Pancreas (tissue), 10 donors: ENCODE results near the gene MTX1. TPM values are rescaled to one million over a fixed set of nuclear protein-coding genes. Genes with fewer than 3 reads are reported as not detected.

Source experiments
- ATAC-seq, 4 donors: fragments of 200-7000 bp; cut with Tn5 transposase; one replicate each; pipeline versions ENCODE4 v1.8.0 to v1.9.1; 2020; ENCODE audit warnings: mild to moderate bottlenecking in 4 of 4, moderate library complexity in 4 of 4
- DNase-seq, 6 donors: peaks; one replicate each; pipeline ENCODE4 v3.0.0-alpha.2; 2020
- FAIRE-seq: peaks from 2 replicates; lab custom pipeline; 2012; peaks lifted over from hg19 to GRCh38; lab: Jason Lieb, UNC
- H3K27ac ChIP-seq, 4 donors: fragments of 200-600 bp; sonication (generic); 1 replicate in 3 of 4; 2 replicates in 1 of 4; pipeline versions ENCODE4 v1.5.0 to v1.8.0; 2020
- H3K27me3 ChIP-seq, 4 donors: fragments of 200-600 bp; one replicate each; pipeline ENCODE4 v1.8.0; 2021
- H3K36me3 ChIP-seq, 3 donors: fragments of 200-600 bp; sonication (generic) in 1 of 3; one replicate each; pipeline versions ENCODE4 v1.5.0 to v1.8.0; 2020 to 2021
- H3K4me1 ChIP-seq, 3 donors: fragments of 200-600 bp; one replicate each; pipeline ENCODE4 v1.8.0; 2021
- H3K4me3 ChIP-seq, 4 donors: fragments of 200-600 bp; sonication (generic) in 2 of 4; one replicate each; pipeline versions ENCODE4 v1.5.0 to v1.8.0; 2020 to 2021
- H3K9me3 ChIP-seq, 4 donors: fragments of 200-600 bp; one replicate each; pipeline ENCODE4 v1.8.0; 2021
- WGBS, 2 donors: extraction: QIAGEN DNeasy Blood & Tissue Kit; methylation state at CpG; one replicate each; pipeline ENCODE4 v1.1.7; 2013; 5-methylcytosine and 5-hydroxymethylcytosine counted together
- intact Hi-C, 3 donors: fragments of 100-400 bp; cut with DNase I; formaldehyde crosslinking; loops; one replicate each; pipeline versions ENCODE4 v1.11.1 to v1.14.2; 2022
- polyA plus RNA-seq, 2 donors: library from polyadenylated mRNA; stranded (reverse); fragments of 200-250 nt; gene quantifications; one replicate each; pipeline ENCODE4 v1.2.3, GENCODE V29; 2013
- total RNA-seq, 6 donors: library from RNA; stranded (reverse); fragmentation: NEBNext Ultra II Directional in 4 of 6; extraction: Animal tissue kit (Norgen Biotek cat#: 25700) in 4 of 6; gene quantifications; one replicate each; pipeline versions ENCODE4 v1.2.1 to v1.2.4, GENCODE V29; 2021 to 2023
- TF ChIP-seq, protein P1 (sequence below), 4 donors: fragments of 200-600 bp; sonication (generic) in 3 of 4; IDR thresholded peaks; one replicate each; pipeline versions ENCODE4 v1.5.0 to v1.8.0; 2021; ENCODE audit warnings: antibody characterized with exemption in 4 of 4
- donor health status: healthy with polysubstance abuse.
- donor health status: DM: no; HTN: no; CAD: no; lungs with moderate emphysema.
- donor health status: DM: no; HTN: no; CAD: no.
- donor health status: control.
- donor health status: control.
- donor health status: Bipolar disorder and iron deficiency.
- donor health status: DM: yes; HTN: yes; CAD: no.
- donor health status: DM: no; HTN: no; CAD: no.
- donor health status: DM: no; HTN: no; CAD: no.
- donor health status: DM: yes; HTN: yes; CAD: no.

MTX1 gene
- total and polyA plus RNA-seq, 8 donors: 10.7 to 36.8 (median 16.5) TPM

DNA sequence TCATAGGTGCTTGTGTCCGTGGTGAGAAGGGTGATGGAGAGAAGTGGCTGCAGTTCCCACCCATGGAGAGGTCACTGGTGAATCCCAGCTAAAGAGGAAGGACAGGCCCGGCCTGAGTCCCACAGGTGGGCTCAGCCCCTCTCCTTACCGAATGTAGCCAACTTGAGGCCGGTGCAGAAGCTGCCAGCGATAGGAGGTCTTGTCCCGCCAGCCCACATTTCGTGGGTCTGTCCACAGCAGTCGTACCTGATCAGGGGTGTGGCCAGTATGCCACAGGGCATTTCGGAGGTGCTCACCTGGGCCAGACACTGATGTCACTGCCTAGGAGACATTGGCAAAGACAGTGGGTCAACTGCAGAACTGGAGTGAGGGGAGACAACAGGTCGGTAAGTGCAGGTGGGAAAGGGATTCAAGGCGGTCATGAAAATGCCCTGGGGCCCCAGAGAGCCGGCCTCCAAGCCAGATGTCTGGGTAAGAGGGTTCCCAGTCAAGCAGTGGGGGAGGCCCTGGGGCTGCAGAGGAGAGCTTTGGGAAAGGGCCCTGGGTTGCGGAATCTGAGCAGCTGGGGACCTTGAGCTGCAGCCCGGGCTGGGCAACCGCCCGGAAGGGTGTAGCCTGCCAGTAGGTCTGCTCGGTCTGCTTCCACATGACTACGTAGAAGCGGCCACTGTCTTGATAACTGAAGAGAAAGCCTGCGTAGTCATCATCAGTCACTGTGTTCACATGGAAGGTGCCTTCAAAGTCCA, 11.4 kb upstream of the MTX1 start:
- no peak overlapping the region for H3K4me3 ChIP-seq
- ATAC-seq (peak; percentile 23 to 56 (median 46)), DNase-seq (peak; percentile 78 to 91 (median 85)), FAIRE-seq (no peak)
- H3K4me1 ChIP-seq: peaks cover 9 to 11% (median 9%) of the 10 kb centered on the region in 3 donors
- H3K27me3 ChIP-seq: no peaks in the 10 kb centered on the region
- peak overlapping the region; percentile 11 to 61 (median 52) for H3K27ac ChIP-seq
- TF ChIP-seq, protein P1, sequence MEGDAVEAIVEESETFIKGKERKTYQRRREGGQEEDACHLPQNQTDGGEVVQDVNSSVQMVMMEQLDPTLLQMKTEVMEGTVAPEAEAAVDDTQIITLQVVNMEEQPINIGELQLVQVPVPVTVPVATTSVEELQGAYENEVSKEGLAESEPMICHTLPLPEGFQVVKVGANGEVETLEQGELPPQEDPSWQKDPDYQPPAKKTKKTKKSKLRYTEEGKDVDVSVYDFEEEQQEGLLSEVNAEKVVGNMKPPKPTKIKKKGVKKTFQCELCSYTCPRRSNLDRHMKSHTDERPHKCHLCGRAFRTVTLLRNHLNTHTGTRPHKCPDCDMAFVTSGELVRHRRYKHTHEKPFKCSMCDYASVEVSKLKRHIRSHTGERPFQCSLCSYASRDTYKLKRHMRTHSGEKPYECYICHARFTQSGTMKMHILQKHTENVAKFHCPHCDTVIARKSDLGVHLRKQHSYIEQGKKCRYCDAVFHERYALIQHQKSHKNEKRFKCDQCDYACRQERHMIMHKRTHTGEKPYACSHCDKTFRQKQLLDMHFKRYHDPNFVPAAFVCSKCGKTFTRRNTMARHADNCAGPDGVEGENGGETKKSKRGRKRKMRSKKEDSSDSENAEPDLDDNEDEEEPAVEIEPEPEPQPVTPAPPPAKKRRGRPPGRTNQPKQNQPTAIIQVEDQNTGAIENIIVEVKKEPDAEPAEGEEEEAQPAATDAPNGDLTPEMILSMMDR (IDR thresholded peaks at IDR 0.05): no peak
- H3K36me3 ChIP-seq: no peaks in the 10 kb centered on the region
- intact Hi-C loops: no loop called here
- no peaks in the 10 kb centered on the region for H3K9me3 ChIP-seq
- WGBS, 2 donors: 53 to 59% methylated on average over 20 of the region's 20 CpGs

DNA sequence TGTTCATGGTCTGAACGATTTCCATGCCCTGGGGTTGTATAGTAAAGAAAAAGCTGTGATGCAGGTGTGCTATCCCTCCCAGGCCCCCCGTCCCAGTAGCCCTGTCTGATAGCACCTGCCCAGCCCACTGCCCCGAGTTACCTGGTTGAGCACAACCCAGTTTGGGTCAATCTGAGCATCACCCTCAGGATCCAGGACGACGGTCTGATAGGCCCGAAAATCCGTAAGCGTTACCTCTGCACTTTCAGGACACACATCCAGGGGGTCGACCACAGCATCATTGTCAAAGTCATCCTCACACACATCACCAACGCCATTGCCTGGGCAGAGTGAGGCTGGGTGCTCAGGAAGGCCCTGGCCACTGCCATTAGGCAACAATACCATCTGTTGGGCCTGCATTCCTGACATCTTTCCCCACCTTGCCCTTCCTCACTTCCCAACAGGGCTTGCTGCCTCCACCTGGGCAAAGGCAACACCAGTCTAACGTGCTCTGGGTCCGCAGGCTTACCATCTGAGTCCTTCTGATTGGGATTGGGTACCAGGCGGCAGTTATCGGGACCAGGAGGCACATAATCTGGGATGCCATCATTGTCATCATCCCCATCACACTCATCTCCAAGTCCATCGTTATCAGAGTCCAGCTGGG, 10.5 kb upstream of the MTX1 start:
- intact Hi-C loops: no loop called here
- TF ChIP-seq, protein P1 (IDR thresholded peaks at IDR 0.05): no peak
- no peak for FAIRE-seq
- ATAC-seq: no peak
- H3K4me3 ChIP-seq: no peak overlapping the region
- DNase-seq: peak in 2 of 6 donors; percentile 35 to 53
- H3K4me1 ChIP-seq: peaks cover 9 to 11% (median 9%) of the 10 kb centered on the region in 3 donors
- H3K36me3 ChIP-seq: no peaks in the 10 kb centered on the region
- peak overlapping the region in 2 of 4 donors; percentile 55 to 61 for H3K27ac ChIP-seq
- no peaks in the 10 kb centered on the region for H3K27me3 ChIP-seq
- H3K9me3 ChIP-seq: no peaks in the 10 kb centered on the region
- 87 to 91% methylated on average over 15 of the region's 15 CpGs for WGBS, 2 donors

- Histone ChIP-seq H3K27ac (no peak overlapping the region), H3K4me3 (no peak overlapping the region), H3K36me3 (no peaks in the 10 kb centered on the region), H3K4me1 (peaks cover 9 to 11% (median 9%) of the 10 kb centered on the region in 3 donors), H3K27me3 (no peaks in the 10 kb centered on the region), H3K9me3 (no peaks in the 10 kb centered on the region)
- TF ChIP-seq, protein P1 (IDR thresholded peaks at IDR 0.05): no peak
- ATAC-seq: no peak
- FAIRE-seq: no peak
- peak in 2 of 6 donors; percentile 36 to 65 for DNase-seq
- intact Hi-C loops: no loop called here
- 94 to 95% methylated on average over 3 of the region's 3 CpGs for WGBS, 2 donors
Measured at GRCh38 chr1:155198547-155198906, 10.0 kb upstream of the MTX1 start.

- intact Hi-C loops: no loop called here
- ATAC-seq (no peak), FAIRE-seq (no peak), DNase-seq (no peak)
- no peak overlapping the region for H3K27ac ChIP-seq
- H3K4me1 ChIP-seq: peaks cover 0 to 5% (median 0%) of the 10 kb centered on the region in 3 donors
- no peaks in the 10 kb centered on the region for H3K36me3 ChIP-seq
- WGBS, 2 donors: 86 to 89% methylated on average over 4 of the region's 4 CpGs
- TF ChIP-seq, protein P1 (IDR thresholded peaks at IDR 0.05): no peak
- no peak overlapping the region for H3K4me3 ChIP-seq
- H3K9me3 ChIP-seq: no peaks in the 10 kb centered on the region
- H3K27me3 ChIP-seq: no peaks in the 10 kb centered on the region
Measured at GRCh38 chr1:155199792-155200191, 8.7 kb upstream of the MTX1 start.
